ENCODE data around the gene EMC10.
"Not testable (repeated sequence)": the region's sequence is repeated elsewhere in the genome, so short reads cannot be mapped to it uniquely, and the experiment has no call there.

Gene EMC10

GRCh38 chr19:50516964-50517703, 40.8 kb downstream of the EMC10 start:
- no peak for DNase-seq

- DNase-seq = no peak
Measured at GRCh38 chr19:50517704-50518075, 41.4 kb downstream of the EMC10 start.

- no peak for DNase-seq
Measured at GRCh38 chr19:50518091-50519005, 42.0 kb downstream of the EMC10 start.

- no peak for DNase-seq
Measured at GRCh38 chr19:50519006-50519575, 42.8 kb downstream of the EMC10 start.

- DNase-seq = no peak
Measured at GRCh38 chr19:50520822-50521465, 44.6 kb downstream of the EMC10 start.

- no peak for DNase-seq
Measured at GRCh38 chr19:50522881-50523280, 46.6 kb downstream of the EMC10 start.

GRCh38 chr19:50528052-50528451, 51.7 kb downstream of the EMC10 start:
- DNase-seq = not testable (repeated sequence)

GRCh38 chr19:50531171-50531612, 54.9 kb downstream of the EMC10 start:
- no peak for DNase-seq

GRCh38 chr19:50532952-50533351, 56.6 kb downstream of the EMC10 start:
- no peak for DNase-seq

- DNase-seq = no peak
Measured at GRCh38 chr19:50534478-50534877, 58.2 kb downstream of the EMC10 start.

- no peak for DNase-seq
Measured at GRCh38 chr19:50535672-50536187, 59.4 kb downstream of the EMC10 start.

- no peak for DNase-seq
Measured at GRCh38 chr19:50536662-50537305, 60.5 kb downstream of the EMC10 start.

GRCh38 chr19:50537306-50537685, 61.0 kb downstream of the EMC10 start:
- no peak for DNase-seq

- DNase-seq = no peak
Measured at GRCh38 chr19:50537769-50538230, 61.5 kb downstream of the EMC10 start.
